Activated T-helper 1 cell treated with Interleukin-2 at 50 U/mL for 16 hours (primary cell): Measurements from ENCODE around the gene VSIG10L2.

Experiments
- DNase-seq: peaks from one replicate; pipeline ENCODE4 v3.0.0-alpha.2; 2020; ENCODE audit warnings: low read depth

The VSIG10L2 gene

GRCh38 chr11:125947419-125948277 is 1.8 kb downstream of the VSIG10L2 start:
- no peak for DNase-seq

- no peak for DNase-seq
Measured at GRCh38 chr11:125948278-125949051, 2.6 kb downstream of the VSIG10L2 start.

- no peak for DNase-seq
Measured at GRCh38 chr11:125949271-125950177, 3.7 kb downstream of the VSIG10L2 start.

GRCh38 chr11:125950178-125950490 is 4.3 kb downstream of the VSIG10L2 start:
- DNase-seq, result no peak

GRCh38 chr11:125950696-125951651 is 5.1 kb downstream of the VSIG10L2 start:
- no peak for DNase-seq

- no peak for DNase-seq
Measured at GRCh38 chr11:125951731-125952130, 5.9 kb downstream of the VSIG10L2 start.

- no peak for DNase-seq
Measured at GRCh38 chr11:125952559-125952958, 6.7 kb downstream of the VSIG10L2 start.

- DNase-seq, result no peak
Measured at GRCh38 chr11:125952973-125953372, 7.1 kb downstream of the VSIG10L2 start.

- DNase-seq, result no peak
Measured at GRCh38 chr11:125953401-125953935, 7.6 kb downstream of the VSIG10L2 start.

- DNase-seq, result no peak
Measured at GRCh38 chr11:125954123-125954944, 8.5 kb downstream of the VSIG10L2 start.

GRCh38 chr11:125954945-125955640 is 9.2 kb downstream of the VSIG10L2 start:
- DNase-seq, result no peak

GRCh38 chr11:125955856-125956255 is 10.0 kb downstream of the VSIG10L2 start:
- no peak for DNase-seq

- DNase-seq, result no peak
Measured at GRCh38 chr11:125956391-125957134, 10.7 kb downstream of the VSIG10L2 start.

GRCh38 chr11:125957618-125958332 is 11.9 kb downstream of the VSIG10L2 start:
- DNase-seq, result no peak

GRCh38 chr11:125958872-125959400 is 13.1 kb downstream of the VSIG10L2 start:
- DNase-seq, result no peak

GRCh38 chr11:125959511-125959910 is 13.7 kb downstream of the VSIG10L2 start:
- no peak for DNase-seq

- DNase-seq, result no peak
Measured at GRCh38 chr11:125959931-125960330, 14.1 kb downstream of the VSIG10L2 start.

- no peak for DNase-seq
Measured at GRCh38 chr11:125960771-125961170, 14.9 kb downstream of the VSIG10L2 start.
